NCI-H2081 treated with DMSO at 0.1 percent for 48 hours (cell line): ENCODE measurements around the gene ARID3C.
A peak's percentile ranks its signal among the peaks of the same experiment; 100 is the strongest.

Experiments used
- DNase-seq: peaks from one replicate; lab custom pipeline; 2025; lab: John Stamatoyannopoulos, UW

Gene ARID3C

GRCh38 chr9:34627716-34628655, 880 bp downstream of the ARID3C start:
- DNase-seq, result no peak

- no peak for DNase-seq
Measured at GRCh38 chr9:34625186-34625486, 3.7 kb downstream of the ARID3C start.

GRCh38 chr9:34624475-34625185, 4.2 kb downstream of the ARID3C start:
- DNase-seq, result no peak

GRCh38 chr9:34623374-34624235, 5.3 kb downstream of the ARID3C start:
- DNase-seq, result no peak

- DNase-seq, result peak; percentile 95
Measured at GRCh38 chr9:34620061-34620994, 8.5 kb downstream of the ARID3C start, which contains the start of gene DCTN3. Gene DCTN3, minus strand, starts transcription at chr9:34620495. Its CDS starts 31 bp downstream, at chr9:34620464.

- no peak for DNase-seq
Measured at GRCh38 chr9:34615132-34615531, 13.7 kb downstream of the ARID3C start.

GRCh38 chr9:34612788-34613390, 16.0 kb downstream of the ARID3C start:
- DNase-seq, result peak; percentile 22

GRCh38 chr9:34611811-34612787, 16.8 kb downstream of the ARID3C start, which contains the start of gene RPP25L:
Gene RPP25L, minus strand, starts transcription at chr9:34612097. Its CDS starts 801 bp downstream, at chr9:34611296.
- DNase-seq, result peak; percentile 25

GRCh38 chr9:34611251-34611810, 17.5 kb downstream of the ARID3C start:
- DNase-seq, result no peak

- no peak for DNase-seq
Measured at GRCh38 chr9:34610434-34611206, 18.2 kb downstream of the ARID3C start.

GRCh38 chr9:34607331-34607730, 21.5 kb downstream of the ARID3C start:
- DNase-seq, result no peak

- no peak for DNase-seq
Measured at GRCh38 chr9:34606905-34607304, 22.0 kb downstream of the ARID3C start.

- DNase-seq, result no peak
Measured at GRCh38 chr9:34606190-34606589, 22.7 kb downstream of the ARID3C start.

GRCh38 chr9:34603610-34604231, 25.1 kb downstream of the ARID3C start:
- peak; percentile 23 for DNase-seq

GRCh38 chr9:34601937-34602573, 26.8 kb downstream of the ARID3C start:
- no peak for DNase-seq

GRCh38 chr9:34600908-34601307, 28.0 kb downstream of the ARID3C start:
- DNase-seq, result no peak

GRCh38 chr9:34599546-34599945, 29.3 kb downstream of the ARID3C start:
- no peak for DNase-seq
